WTC11 (cell line): Measurements from ENCODE around the gene WSCD2. TPM values are rescaled to one million over a fixed set of nuclear protein-coding genes. Genes with fewer than 3 reads are reported as not detected.

Experiments used
- ATAC-seq: fragments of 200-7000 bp; cut with Tn5 transposase; 2 replicates; pipeline ENCODE4 v1.10.0; 2021; ENCODE audit warnings: mild to moderate bottlenecking, moderate library complexity
- CTCF ChIA-PET: fragments of 300-600 bp; sonication (Branson Sonifier 250); formaldehyde crosslinking; loops from one replicate; lab custom pipeline; 2021; ENCODE audit warnings: antibody characterized with exemption; lab: Charles Lee
- POLR2A ChIA-PET: fragments of 350-600 bp; sonication (Branson Sonifier 250); formaldehyde crosslinking; loops from one replicate; lab custom pipeline; 2021; ENCODE audit warnings: antibody characterized with exemption; lab: Charles Lee
- DNase-seq: peaks from one replicate; pipeline ENCODE4 v3.0.0; 2021; ENCODE audit warnings: low spot score
- H3K27ac Mint-ChIP-seq: 2 replicates; pipeline ENCODE4 v1.8.0; 2021; ENCODE audit warnings: mixed read lengths
- H3K27me3 Mint-ChIP-seq: 2 replicates; pipeline ENCODE4 v1.8.0; 2021; ENCODE audit warnings: low read depth, mild to moderate bottlenecking, moderate library complexity, mixed read lengths
- H3K36me3 Mint-ChIP-seq: 2 replicates; pipeline ENCODE4 v1.8.0; 2021; ENCODE audit warnings: mixed read lengths
- H3K4me1 Mint-ChIP-seq: 2 replicates; pipeline ENCODE4 v1.8.0; 2022; ENCODE audit warnings: mixed read lengths
- H3K4me3 Mint-ChIP-seq: 2 replicates; pipeline ENCODE4 v1.8.0; 2021; ENCODE audit warnings: mild to moderate bottlenecking, moderate library complexity, mixed read lengths
- H3K9me3 Mint-ChIP-seq: 2 replicates; pipeline ENCODE4 v1.8.0; 2021; ENCODE audit warnings: mixed read lengths
- ATF1 ChIP-seq: sonication (generic); formaldehyde crosslinking; IDR thresholded peaks from 2 replicates; pipeline ENCODE4 v1.8.1; 2023; ENCODE audit warnings: mild to moderate bottlenecking, moderate library complexity, missing genetic modification reagents
- CTCF ChIP-seq: fragments of 200-600 bp; IDR thresholded peaks from 2 replicates; pipeline ENCODE4 v1.8.0; 2022; ENCODE audit warnings: antibody characterized with exemption
- ETV6 ChIP-seq: sonication (generic); formaldehyde crosslinking; IDR thresholded peaks from 2 replicates; pipeline ENCODE4 v1.8.1; 2022; ENCODE audit warnings: mild to moderate bottlenecking, missing genetic modification reagents
- KAT7 ChIP-seq: sonication (generic); formaldehyde crosslinking; IDR thresholded peaks from 2 replicates; pipeline ENCODE4 v1.8.1; 2023; ENCODE audit warnings: missing genetic modification reagents, mild to moderate bottlenecking, borderline replicate concordance
- NFATC4 ChIP-seq: fragments of 250-450 bp; sonication (Bioruptor Pico); IDR thresholded peaks from 2 replicates; pipeline ENCODE4 v1.9.0; 2021; ENCODE audit warnings: mild to moderate bottlenecking
- PREB ChIP-seq: sonication (generic); formaldehyde crosslinking; IDR thresholded peaks from 2 replicates; pipeline ENCODE4 v1.8.1; 2022; ENCODE audit warnings: mild to moderate bottlenecking, missing genetic modification reagents, moderate library complexity, borderline replicate concordance
- SP1 ChIP-seq: sonication (generic); formaldehyde crosslinking; conservative IDR thresholded peaks from 2 replicates; pipeline ENCODE4 v1.8.1; 2022; ENCODE audit warnings: missing genetic modification reagents
- USF2 ChIP-seq: sonication (generic); formaldehyde crosslinking; IDR thresholded peaks from 2 replicates; pipeline ENCODE4 v1.8.1; 2023; ENCODE audit warnings: mild to moderate bottlenecking, missing genetic modification reagents, moderate library complexity
- ZNF138 ChIP-seq: sonication (generic); formaldehyde crosslinking; conservative IDR thresholded peaks from 2 replicates; pipeline ENCODE4 v1.8.1; 2022; ENCODE audit warnings: mild to moderate bottlenecking, moderate library complexity, missing genetic modification reagents
- ZNF219 ChIP-seq: sonication (generic); formaldehyde crosslinking; IDR thresholded peaks from 2 replicates; pipeline ENCODE4 v1.8.0; 2023; ENCODE audit warnings: missing genetic modification reagents, mild to moderate bottlenecking, borderline replicate concordance
- ZNF423 ChIP-seq: fragments of 250-450 bp; sonication (Bioruptor Pico); IDR thresholded peaks from 2 replicates; pipeline ENCODE4 v2.1.2; 2022; ENCODE audit warnings: mild to moderate bottlenecking, moderate library complexity
- ZNF425 ChIP-seq: fragments of 250-450 bp; sonication (Bioruptor Pico); conservative IDR thresholded peaks from 2 replicates; pipeline ENCODE4 v1.9.0; 2021; ENCODE audit warnings: mild to moderate bottlenecking
- total RNA-seq: library from RNA; stranded (reverse); gene quantifications from 3 replicates; pipeline ENCODE4 v1.2.3, GENCODE V29; 2021
- TF ChIP-seq, protein P1 (sequence below): fragments of 250-450 bp; sonication (Bioruptor Pico); IDR thresholded peaks from 2 replicates; pipeline ENCODE4 v2.1.2; 2022; ENCODE audit warnings: mild to moderate bottlenecking, moderate library complexity
- TF ChIP-seq, protein P2 (sequence below): sonication (generic); formaldehyde crosslinking; IDR thresholded peaks from 2 replicates; pipeline ENCODE4 v1.8.1; 2023; ENCODE audit warnings: mild to moderate bottlenecking, missing genetic modification reagents
- TF ChIP-seq, protein P3 (sequence below): fragments of 250-450 bp; sonication (Bioruptor Pico); IDR thresholded peaks from 2 replicates; pipeline ENCODE4 v1.9.0; 2021; ENCODE audit warnings: mild to moderate bottlenecking, borderline replicate concordance
- TF ChIP-seq, protein P4 (sequence below): sonication (generic); formaldehyde crosslinking; IDR thresholded peaks from 2 replicates; pipeline ENCODE4 v1.8.1; 2022; ENCODE audit warnings: low read depth, missing genetic modification reagents, borderline replicate concordance
- TF ChIP-seq, protein P5 (sequence below): sonication (generic); formaldehyde crosslinking; IDR thresholded peaks from 2 replicates; pipeline ENCODE4 v1.8.1; 2022; ENCODE audit warnings: low read depth, mild to moderate bottlenecking, moderate library complexity, missing genetic modification reagents, borderline replicate concordance

The WSCD2 gene
- total RNA-seq, 1 experiment from 2014 or later, result 1.1 TPM

DNA sequence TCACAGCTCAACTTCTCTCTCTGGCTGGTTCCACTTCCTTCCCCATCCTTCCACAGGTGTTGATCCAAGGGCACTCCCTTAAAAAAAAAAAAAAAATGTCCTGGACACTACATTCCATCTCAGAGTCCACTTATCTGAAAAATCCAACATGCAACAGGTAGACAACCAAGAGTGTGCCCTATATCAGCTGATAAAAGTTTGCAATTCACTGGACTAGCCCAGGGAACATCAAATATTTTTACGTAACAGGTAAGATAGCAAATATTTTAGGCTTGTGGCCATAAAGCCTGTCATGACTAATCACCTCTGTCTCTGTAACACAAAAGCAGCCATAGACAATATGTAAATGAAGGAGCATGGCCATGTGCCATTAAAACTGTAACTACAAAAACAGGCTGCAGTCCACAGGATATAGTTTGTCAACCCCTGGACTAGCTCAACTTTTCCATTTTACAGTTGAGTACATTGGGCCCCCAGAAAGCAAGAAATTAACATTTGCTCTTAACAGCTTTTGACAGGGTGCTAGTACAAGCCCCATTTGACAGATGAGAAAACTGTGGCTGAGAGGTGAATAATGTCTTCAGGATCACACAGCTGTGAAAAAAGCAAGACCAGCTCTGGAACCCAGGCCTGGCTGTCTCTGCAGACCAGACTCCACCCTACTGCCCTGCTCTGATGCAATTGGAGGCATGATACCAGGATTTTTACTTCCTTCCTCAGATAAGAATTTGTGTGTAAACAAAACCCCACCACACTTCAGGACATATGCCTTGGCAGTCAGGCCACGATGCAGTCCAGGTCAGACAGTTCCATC lies 141.2 kb downstream of the WSCD2 start:
- ChIA-PET POLR2A (no interaction called here), CTCF (interaction anchor here (0.6 kb wide), 1 partner anchor 45 kb away, joined by 3 read pairs; no protein-coding TSS in a partner anchor)
- ATAC-seq (no peak), DNase-seq (no peak)
- no peaks in the 10 kb centered on the region for H3K36me3 Mint-ChIP-seq
- H3K9me3 Mint-ChIP-seq, result peaks cover 22% of the 10 kb centered on the region
- peaks cover 3% of the 10 kb centered on the region; the same call in 1 of the 2 replicates for H3K27me3 Mint-ChIP-seq
- TF ChIP-seq SP1 (no peak), ZNF219 (CRISPR knock-in tag) (no peak), CTCF (no peak), NFATC4 (CRISPR knock-in tag) (no peak), ZNF138 (CRISPR knock-in tag) (no peak), ATF1 (no peak), ZNF423 (CRISPR knock-in tag) (no peak)
- TF ChIP-seq, protein P1, sequence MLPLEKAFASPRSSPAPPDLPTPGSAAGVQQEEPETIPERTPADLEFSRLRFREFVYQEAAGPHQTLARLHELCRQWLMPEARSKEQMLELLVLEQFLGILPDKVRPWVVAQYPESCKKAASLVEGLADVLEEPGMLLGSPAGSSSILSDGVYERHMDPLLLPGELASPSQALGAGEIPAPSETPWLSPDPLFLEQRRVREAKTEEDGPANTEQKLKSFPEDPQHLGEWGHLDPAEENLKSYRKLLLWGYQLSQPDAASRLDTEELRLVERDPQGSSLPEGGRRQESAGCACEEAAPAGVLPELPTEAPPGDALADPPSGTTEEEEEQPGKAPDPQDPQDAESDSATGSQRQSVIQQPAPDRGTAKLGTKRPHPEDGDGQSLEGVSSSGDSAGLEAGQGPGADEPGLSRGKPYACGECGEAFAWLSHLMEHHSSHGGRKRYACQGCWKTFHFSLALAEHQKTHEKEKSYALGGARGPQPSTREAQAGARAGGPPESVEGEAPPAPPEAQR, result no peak
- H3K27ac Mint-ChIP-seq, result no peak overlapping the region
- H3K4me3 Mint-ChIP-seq, result no peak overlapping the region
- peaks cover 11% of the 10 kb centered on the region for H3K4me1 Mint-ChIP-seq

- no peak overlapping the region for H3K27ac Mint-ChIP-seq
- H3K27me3 Mint-ChIP-seq, result peaks cover 3% of the 10 kb centered on the region; the same call in 1 of the 2 replicates
- CTCF ChIA-PET, result interaction anchor here (0.6 to 0.9 kb wide), 3 partner anchors 31 to 44 kb away, joined by 3 to 4 read pairs (median 3); no protein-coding TSS in a partner anchor
- POLR2A ChIA-PET, result no interaction called here
- H3K4me3 Mint-ChIP-seq, result no peak overlapping the region
- ATAC-seq (no peak), DNase-seq (no peak)
- H3K9me3 Mint-ChIP-seq, result peaks cover 22% of the 10 kb centered on the region
- peaks cover 16% of the 10 kb centered on the region for H3K4me1 Mint-ChIP-seq
- H3K36me3 Mint-ChIP-seq, result no peaks in the 10 kb centered on the region
- TF ChIP-seq, protein P2, sequence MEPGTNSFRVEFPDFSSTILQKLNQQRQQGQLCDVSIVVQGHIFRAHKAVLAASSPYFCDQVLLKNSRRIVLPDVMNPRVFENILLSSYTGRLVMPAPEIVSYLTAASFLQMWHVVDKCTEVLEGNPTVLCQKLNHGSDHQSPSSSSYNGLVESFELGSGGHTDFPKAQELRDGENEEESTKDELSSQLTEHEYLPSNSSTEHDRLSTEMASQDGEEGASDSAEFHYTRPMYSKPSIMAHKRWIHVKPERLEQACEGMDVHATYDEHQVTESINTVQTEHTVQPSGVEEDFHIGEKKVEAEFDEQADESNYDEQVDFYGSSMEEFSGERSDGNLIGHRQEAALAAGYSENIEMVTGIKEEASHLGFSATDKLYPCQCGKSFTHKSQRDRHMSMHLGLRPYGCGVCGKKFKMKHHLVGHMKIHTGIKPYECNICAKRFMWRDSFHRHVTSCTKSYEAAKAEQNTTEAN, result no peak
- TF ChIP-seq ETV6 (CRISPR knock-in tag) (no peak), PREB (CRISPR knock-in tag) (no peak), USF2 (CRISPR knock-in tag) (no peak), ZNF425 (no peak), KAT7 (CRISPR knock-in tag) (no peak)
- TF ChIP-seq, protein P3, sequence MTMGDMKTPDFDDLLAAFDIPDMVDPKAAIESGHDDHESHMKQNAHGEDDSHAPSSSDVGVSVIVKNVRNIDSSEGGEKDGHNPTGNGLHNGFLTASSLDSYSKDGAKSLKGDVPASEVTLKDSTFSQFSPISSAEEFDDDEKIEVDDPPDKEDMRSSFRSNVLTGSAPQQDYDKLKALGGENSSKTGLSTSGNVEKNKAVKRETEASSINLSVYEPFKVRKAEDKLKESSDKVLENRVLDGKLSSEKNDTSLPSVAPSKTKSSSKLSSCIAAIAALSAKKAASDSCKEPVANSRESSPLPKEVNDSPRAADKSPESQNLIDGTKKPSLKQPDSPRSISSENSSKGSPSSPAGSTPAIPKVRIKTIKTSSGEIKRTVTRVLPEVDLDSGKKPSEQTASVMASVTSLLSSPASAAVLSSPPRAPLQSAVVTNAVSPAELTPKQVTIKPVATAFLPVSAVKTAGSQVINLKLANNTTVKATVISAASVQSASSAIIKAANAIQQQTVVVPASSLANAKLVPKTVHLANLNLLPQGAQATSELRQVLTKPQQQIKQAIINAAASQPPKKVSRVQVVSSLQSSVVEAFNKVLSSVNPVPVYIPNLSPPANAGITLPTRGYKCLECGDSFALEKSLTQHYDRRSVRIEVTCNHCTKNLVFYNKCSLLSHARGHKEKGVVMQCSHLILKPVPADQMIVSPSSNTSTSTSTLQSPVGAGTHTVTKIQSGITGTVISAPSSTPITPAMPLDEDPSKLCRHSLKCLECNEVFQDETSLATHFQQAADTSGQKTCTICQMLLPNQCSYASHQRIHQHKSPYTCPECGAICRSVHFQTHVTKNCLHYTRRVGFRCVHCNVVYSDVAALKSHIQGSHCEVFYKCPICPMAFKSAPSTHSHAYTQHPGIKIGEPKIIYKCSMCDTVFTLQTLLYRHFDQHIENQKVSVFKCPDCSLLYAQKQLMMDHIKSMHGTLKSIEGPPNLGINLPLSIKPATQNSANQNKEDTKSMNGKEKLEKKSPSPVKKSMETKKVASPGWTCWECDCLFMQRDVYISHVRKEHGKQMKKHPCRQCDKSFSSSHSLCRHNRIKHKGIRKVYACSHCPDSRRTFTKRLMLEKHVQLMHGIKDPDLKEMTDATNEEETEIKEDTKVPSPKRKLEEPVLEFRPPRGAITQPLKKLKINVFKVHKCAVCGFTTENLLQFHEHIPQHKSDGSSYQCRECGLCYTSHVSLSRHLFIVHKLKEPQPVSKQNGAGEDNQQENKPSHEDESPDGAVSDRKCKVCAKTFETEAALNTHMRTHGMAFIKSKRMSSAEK (CRISPR knock-in tag), result no peak
- TF ChIP-seq, protein P4, sequence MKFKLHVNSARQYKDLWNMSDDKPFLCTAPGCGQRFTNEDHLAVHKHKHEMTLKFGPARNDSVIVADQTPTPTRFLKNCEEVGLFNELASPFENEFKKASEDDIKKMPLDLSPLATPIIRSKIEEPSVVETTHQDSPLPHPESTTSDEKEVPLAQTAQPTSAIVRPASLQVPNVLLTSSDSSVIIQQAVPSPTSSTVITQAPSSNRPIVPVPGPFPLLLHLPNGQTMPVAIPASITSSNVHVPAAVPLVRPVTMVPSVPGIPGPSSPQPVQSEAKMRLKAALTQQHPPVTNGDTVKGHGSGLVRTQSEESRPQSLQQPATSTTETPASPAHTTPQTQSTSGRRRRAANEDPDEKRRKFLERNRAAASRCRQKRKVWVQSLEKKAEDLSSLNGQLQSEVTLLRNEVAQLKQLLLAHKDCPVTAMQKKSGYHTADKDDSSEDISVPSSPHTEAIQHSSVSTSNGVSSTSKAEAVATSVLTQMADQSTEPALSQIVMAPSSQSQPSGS (CRISPR knock-in tag), result no peak
- TF ChIP-seq, protein P5, sequence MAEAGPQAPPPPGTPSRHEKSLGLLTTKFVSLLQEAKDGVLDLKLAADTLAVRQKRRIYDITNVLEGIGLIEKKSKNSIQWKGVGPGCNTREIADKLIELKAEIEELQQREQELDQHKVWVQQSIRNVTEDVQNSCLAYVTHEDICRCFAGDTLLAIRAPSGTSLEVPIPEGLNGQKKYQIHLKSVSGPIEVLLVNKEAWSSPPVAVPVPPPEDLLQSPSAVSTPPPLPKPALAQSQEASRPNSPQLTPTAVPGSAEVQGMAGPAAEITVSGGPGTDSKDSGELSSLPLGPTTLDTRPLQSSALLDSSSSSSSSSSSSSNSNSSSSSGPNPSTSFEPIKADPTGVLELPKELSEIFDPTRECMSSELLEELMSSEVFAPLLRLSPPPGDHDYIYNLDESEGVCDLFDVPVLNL (CRISPR knock-in tag), result no peak
Measured at GRCh38 chr12:108270849-108271143, 141.7 kb downstream of the WSCD2 start.
